ENCODE results near the gene TUBGCP2. TPM values are rescaled to one million over a fixed set of nuclear protein-coding genes. Genes with fewer than 3 reads are reported as not detected.

The TUBGCP2 gene
- total and polyA plus RNA-seq, 9 of the 15 experiments (the other 6 are each of a cell fraction or from before 2014, with no cell fraction given): 4.3 to 56.6 (median 28.4) TPM

DNA sequence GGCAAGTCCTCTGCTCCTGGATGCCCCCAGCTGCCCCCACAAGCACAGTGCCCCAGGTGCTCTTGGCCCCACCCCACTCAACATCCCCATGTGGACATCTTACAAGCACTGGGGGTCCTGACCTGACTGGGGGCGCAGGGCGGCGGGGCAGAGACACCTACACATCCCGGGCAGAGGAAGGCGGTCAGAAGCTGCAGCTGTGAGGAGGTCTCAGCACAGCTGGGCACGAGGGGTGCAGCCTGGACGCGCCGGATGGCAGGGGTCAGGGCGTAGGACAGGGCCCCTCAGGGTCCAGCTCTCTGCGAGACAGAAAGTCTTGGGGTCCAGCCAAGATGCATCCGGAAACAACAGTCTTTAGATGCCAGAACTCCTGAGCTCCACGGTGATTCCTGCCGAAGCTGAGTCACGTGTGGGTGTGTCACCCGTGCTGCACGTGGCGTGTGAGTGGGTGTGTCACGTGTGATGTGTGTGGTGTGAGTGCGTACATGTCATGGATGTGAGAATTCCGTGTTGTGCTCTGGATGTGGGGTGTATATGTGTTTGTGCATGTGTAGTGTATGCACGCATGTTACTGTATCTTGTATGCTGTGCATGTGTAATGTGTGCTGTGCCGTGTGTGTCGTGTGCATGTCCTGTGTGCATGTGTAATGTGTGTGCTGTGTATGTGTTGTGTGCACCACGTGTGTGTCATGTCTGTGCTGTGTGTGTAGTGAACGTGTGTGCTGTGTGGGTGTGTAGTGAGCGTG lies 65.9 kb downstream of the TUBGCP2 start (continued):
- TF ChIP-seq, protein P1, sequence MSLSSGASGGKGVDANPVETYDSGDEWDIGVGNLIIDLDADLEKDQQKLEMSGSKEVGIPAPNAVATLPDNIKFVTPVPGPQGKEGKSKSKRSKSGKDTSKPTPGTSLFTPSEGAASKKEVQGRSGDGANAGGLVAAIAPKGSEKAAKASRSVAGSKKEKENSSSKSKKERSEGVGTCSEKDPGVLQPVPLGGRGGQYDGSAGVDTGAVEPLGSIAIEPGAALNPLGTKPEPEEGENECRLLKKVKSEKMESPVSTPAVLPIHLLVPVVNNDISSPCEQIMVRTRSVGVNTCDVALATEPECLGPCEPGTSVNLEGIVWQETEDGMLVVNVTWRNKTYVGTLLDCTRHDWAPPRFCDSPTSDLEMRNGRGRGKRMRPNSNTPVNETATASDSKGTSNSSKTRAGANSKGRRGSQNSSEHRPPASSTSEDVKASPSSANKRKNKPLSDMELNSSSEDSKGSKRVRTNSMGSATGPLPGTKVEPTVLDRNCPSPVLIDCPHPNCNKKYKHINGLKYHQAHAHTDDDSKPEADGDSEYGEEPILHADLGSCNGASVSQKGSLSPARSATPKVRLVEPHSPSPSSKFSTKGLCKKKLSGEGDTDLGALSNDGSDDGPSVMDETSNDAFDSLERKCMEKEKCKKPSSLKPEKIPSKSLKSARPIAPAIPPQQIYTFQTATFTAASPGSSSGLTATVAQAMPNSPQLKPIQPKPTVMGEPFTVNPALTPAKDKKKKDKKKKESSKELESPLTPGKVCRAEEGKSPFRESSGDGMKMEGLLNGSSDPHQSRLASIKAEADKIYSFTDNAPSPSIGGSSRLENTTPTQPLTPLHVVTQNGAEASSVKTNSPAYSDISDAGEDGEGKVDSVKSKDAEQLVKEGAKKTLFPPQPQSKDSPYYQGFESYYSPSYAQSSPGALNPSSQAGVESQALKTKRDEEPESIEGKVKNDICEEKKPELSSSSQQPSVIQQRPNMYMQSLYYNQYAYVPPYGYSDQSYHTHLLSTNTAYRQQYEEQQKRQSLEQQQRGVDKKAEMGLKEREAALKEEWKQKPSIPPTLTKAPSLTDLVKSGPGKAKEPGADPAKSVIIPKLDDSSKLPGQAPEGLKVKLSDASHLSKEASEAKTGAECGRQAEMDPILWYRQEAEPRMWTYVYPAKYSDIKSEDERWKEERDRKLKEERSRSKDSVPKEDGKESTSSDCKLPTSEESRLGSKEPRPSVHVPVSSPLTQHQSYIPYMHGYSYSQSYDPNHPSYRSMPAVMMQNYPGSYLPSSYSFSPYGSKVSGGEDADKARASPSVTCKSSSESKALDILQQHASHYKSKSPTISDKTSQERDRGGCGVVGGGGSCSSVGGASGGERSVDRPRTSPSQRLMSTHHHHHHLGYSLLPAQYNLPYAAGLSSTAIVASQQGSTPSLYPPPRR (CRISPR knock-in tag; IDR thresholded peaks at IDR 0.05; ENCODE audit: borderline replicate concordance): no peak
- TF ChIP-seq ZNF197 (CRISPR knock-in tag; IDR thresholded peaks at IDR 0.05; ENCODE audit: low read depth): no peak
- peak; percentile 81 for TF ChIP-seq EGR1 (conservative IDR thresholded peaks at IDR 0.05)
- TF ChIP-seq SP1 (CRISPR knock-in tag; IDR thresholded peaks at IDR 0.05): no peak
- TF ChIP-seq CBX5 (IDR thresholded peaks at IDR 0.05; ENCODE audit: borderline replicate concordance, low read depth): no peak
- no peak for TF ChIP-seq ZNF224 (CRISPR knock-in tag; IDR thresholded peaks at IDR 0.05)
- no peak for TF ChIP-seq EZH2 (IDR thresholded peaks at IDR 0.05; ENCODE audit: borderline replicate concordance, low read depth, low read length)
- no peak for TF ChIP-seq MBD2 (IDR thresholded peaks at IDR 0.05; ENCODE audit: borderline replicate concordance, low read depth)
